NCI-H446 treated with DMSO at 0.1 percent for 48 hours (cell line): ENCODE measurements around the gene CNTNAP2.
"Not testable (repeated sequence)": the region's sequence is repeated elsewhere in the genome, so short reads cannot be mapped to it uniquely, and the experiment has no call there.

Source experiments
- DNase-seq: peaks from one replicate; lab custom pipeline; 2025; lab: John Stamatoyannopoulos, UW

CNTNAP2 gene

DNA sequence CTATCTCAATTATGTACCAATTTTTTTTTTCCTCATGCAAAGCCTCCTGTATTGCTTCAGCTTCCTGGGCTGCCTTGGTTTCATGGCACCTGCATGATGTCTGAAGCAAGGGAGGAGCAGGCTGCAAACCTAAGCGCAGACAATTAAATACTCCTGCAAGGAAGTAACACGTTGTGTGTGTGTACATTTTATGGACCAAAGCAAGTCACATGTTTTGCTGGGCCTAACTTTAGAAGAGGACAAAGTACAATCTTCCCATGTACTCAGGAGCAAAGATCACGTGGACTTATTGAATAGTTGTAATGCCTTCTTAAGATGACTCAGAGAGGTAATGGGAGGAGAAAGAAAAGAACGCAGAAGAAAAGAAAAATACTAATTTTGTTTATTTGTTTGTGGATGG is 1530.0 kb downstream of the CNTNAP2 start:
- no peak for DNase-seq

DNA sequence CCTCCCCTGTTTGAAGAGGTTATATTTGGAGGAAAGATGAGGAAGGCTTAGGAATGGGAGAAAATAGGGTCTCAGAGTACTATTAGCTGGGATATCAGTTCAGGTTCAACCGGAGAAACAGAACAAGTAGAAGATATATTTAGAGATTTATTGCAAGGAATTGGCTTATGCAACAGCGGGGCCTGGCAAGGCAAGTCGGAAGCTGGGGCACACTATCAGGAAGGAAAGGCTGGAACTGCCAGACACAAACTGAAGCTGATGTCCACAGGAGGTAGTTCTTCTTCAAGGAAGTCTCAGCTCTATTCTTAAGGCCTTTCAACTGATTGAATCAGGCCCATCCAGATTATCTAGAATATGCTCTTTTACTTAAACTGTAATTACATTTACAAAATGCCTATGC is 1534.4 kb downstream of the CNTNAP2 start:
- DNase-seq, result no peak

DNA sequence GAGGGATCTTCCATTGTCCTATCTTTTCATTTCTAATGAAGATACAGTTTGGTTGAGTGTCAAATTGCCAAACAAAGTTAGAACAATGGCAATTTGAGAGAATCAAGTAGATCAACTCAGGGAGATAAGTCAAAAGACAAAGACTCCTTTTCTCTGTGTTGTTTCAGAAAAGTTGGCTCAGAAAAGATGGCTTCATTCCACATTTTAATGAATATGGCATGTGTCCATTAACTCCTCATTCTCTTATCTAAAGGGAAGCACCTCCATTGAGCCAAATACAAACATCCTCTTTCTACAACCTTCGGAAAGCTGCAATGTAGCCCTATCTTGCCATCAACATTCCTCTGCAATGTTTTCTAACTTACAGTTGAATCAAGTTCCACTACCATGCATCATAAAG is 1535.0 kb downstream of the CNTNAP2 start:
- no peak for DNase-seq

DNA sequence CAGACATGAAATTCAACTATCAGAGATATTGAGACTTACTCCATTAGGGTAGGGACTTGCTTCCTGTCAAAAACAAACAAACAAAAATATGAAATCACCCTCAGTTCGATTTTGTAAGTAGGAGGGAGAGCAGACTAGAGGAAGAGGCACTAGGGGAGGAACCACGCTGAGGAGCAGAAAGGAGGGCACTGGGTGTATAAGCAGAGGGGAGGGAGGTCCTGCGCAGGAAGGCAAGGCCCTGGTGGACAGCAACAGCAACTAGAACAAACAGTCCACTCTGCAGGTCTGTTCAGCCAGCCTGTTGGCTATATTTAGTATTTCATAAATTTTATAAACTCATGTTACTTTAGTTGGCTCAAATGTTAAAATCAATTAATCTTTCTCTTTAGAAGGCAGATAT is 1536.9 kb downstream of the CNTNAP2 start:
- no peak for DNase-seq

DNA sequence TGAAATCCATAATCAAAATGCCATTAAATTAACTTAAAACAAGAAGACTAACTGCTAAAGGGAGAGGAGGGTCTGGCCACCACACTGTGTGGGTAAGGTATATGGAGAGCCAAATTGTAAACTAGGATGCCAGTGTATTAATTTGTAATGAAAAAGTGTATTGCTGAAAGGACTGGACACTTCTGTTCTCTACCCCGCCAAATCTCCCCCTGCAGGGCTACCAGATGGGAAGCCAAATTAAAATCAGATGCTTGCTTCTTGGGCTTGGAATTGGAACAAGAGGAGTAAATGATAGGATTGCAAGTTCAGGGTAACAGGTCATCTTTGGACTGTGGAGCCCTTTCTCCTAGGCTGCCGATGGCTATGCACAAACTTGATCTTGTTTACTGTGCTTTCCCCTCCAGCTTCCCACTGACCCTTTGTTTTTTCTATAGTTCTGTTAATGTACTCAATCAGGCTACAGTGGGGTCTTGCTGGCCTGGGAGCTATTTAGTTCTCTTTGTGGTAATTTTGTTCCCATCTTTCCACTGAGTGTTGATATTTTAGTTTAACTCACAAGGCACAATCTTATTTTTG is 1541.9 kb downstream of the CNTNAP2 start:
- no peak for DNase-seq

DNA sequence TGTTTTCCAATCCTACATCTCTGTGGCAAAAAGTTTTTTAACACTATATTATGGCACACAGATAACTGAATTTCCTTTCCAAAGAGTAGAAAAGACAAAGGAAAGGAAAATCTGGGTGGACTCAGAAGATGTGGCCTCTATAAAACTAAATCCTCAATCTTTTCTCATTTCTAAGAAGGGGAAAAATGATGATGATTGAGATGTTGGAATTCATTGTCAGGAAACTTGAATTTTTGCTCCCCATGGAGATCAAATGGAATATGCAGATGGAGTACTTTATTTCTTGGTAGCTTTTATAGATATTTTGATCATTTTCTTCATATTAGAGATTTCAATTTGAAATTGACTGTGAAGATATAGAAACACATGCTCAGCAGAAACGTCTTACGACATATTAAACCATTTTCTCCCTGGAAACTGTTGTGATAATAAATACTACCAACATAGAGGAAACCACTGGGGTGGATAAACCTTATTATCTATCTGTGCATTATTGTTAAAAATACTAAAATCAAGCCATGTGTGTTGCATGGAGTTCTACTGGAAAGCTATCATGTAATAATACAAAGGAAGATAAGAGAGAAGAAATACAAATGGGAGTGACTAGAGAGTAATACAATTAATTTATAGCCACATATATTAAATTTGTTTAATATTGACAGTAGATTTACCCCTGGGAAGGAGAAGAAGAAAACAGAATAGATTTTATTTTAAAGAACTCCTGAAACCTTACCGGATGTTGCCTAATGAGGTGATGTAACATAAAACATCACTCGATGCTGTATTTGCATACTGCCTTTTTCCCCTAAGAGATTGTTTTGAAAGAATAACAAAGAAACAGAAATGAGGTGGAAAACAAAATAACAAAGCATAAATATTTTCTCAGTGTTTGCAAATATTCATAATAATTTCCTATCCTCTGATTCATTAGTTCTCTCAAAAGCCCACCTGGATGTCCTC is 1542.7 kb downstream of the CNTNAP2 start:
- DNase-seq, result no peak

DNA sequence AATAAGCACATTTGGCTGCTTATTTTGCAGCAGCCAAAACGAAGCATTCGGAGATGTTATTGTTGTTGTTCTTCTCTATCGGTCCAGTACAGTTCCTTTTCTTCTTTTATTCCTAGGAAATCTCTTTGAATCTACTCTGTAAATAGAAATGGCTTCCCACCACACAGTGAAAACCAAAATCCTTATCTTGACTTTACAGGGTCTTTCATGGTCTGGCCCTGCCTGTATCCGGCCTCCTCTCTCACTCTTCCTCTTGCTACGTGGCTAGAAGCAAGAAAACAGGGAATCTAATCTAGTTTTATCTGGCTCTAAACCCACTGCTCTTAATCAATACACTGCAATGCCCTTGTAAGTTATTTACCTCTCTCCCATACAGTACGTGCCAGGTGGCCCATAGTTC is 1547.9 kb downstream of the CNTNAP2 start:
- DNase-seq, result no peak

DNA sequence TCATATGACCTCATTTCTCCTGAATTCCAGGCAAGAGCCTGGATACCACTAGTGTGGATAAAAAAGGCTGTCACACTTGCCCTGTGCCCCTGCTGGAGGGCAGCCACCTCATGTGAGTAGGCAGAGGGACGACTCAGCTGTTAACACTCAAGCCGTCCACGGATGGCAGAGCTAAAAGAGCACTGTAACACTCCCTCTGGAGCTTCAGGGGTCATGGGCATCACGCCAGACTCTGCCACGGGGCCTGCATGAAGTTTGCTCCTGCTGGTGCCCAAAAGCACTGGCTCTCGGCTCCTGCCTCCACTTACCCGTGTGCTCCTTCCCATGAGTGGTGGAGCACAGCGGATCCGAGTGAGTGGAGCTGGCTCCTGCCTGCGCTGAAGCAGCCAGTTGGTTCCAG is 1554.2 kb downstream of the CNTNAP2 start:
- no peak for DNase-seq

DNA sequence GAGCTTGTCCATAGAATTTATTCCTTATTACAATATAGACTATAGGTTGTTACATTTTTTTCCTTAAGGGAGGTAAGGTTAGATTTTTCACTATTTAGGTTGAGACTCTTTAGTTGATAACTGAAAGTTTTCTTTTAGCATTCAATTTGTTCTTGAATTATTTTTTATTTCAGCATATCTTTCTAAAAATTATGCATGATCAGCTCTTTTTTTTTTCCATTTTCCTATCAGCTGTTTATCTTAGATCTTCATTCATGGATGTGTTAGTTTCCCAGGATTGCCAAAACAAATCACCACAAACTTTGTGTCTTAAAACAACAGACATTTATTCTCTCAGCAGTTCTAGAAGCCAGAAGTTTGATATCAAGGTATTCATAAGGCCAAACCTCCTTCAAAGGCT is 1558.1 kb downstream of the CNTNAP2 start:
- no peak for DNase-seq

DNA sequence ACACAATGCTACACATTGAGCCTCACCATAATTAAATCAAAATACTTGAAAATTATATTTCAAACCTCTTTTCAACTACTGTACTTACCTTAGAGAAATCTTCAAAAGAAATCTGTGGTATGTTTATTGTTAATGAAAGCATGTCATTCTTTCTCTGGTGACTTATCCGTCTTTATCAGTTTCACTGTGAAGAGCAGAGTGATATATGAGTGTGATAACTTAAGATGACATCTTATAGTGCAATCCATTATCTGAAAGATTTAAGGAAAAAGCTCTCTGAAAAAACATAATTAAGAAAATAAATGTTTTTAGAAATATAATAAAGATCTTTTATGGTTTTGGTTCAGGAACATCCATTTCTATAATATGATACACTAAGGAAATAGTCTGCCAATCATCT is 1562.3 kb downstream of the CNTNAP2 start:
- no peak for DNase-seq

DNA sequence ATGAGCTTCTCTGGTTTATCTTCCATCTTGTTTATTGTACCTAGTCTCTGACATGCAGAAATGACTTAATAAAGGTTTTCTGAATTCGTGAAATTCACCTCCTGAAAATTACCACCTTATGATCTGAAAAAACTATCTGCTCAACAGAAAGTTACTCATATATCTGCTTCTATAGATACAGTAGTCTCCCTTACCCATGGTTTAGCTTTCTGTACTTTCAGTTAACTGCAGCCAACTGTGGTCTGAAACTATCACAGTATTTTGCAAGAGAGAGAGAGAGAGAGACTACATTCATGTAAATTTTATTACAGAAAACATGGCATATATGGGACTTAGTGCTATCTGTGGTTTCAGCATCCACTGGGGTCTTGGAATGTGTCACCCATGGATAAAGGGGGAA is 1564.9 kb downstream of the CNTNAP2 start:
- no peak for DNase-seq

DNA sequence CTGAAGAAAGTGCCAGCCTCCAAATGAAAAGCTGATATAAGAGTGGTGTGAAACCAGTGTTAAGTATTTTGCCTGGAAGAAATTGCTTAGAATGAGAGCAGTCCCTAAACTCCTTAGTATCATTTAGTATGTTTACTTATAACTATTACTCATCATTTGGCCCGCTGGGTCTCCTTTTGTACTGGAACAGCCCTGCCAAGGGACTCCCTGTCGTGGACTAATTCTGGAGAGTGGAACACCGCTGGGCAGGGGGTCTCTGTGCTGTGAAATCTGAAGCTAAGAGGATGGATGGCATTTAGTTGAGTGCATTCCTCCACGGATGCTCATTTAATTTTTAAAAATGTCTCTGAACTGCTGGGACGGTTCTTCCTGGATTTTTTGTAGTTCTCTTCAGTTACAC is 1584.1 kb downstream of the CNTNAP2 start:
- DNase-seq, result peak; percentile 7

DNA sequence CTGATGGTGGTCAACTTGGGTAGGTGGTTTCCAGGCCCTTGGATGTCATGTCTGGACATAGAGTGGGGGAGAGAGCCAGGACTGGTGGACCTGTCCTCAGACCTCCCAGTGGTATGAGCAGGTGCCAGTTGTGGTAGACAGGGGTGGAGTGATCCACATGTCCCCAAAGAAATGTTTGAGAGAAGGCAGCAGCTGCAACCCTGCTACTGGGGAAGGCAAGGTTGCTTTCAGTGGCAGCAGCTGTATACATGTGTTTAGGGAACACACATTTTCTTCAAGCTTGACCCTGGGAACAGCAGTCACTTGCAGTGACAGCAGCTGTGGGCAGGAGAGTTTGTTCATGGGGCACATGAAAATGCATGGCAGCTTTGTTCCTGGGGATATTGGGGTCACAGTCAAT is 1591.3 kb downstream of the CNTNAP2 start:
- DNase-seq, result no peak

DNA sequence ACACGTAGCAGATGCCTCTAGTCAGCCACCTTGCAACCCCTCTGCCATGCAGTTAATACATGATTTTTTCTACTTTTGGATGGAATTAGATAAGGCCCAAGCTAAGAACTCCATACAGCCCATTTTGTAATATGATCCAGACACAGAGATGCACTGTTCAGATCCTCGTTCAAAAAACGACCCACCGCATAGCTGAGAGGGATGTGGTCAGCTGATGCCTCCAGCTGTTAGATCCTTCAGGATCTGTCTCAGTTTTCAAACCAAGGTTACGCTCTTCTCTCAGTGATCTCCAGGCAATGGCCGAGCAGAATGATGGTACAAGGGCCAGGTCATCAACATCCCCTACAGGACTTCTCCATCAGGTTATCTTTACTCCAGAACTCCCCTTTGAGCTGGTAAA is 1592.3 kb downstream of the CNTNAP2 start:
- DNase-seq, result no peak

DNA sequence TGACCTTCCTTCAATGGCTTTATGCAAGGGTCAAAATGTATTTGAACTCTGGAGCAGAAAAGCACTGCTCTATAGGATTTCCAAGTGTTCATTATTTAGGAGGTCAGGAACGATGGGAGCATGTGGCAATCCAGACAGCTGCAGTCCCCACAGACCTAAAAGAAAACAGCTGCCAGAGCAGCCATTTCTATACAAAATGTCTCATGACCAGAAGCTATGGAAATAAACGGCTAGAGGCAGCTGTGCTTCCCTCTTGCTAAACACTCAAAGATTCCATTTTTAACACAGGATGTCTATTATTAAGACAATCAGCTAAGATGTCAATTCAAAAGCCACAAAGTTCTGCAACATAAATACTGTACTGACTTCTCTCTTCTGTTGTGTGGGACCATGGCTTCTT is 1594.8 kb downstream of the CNTNAP2 start:
- no peak for DNase-seq

DNA sequence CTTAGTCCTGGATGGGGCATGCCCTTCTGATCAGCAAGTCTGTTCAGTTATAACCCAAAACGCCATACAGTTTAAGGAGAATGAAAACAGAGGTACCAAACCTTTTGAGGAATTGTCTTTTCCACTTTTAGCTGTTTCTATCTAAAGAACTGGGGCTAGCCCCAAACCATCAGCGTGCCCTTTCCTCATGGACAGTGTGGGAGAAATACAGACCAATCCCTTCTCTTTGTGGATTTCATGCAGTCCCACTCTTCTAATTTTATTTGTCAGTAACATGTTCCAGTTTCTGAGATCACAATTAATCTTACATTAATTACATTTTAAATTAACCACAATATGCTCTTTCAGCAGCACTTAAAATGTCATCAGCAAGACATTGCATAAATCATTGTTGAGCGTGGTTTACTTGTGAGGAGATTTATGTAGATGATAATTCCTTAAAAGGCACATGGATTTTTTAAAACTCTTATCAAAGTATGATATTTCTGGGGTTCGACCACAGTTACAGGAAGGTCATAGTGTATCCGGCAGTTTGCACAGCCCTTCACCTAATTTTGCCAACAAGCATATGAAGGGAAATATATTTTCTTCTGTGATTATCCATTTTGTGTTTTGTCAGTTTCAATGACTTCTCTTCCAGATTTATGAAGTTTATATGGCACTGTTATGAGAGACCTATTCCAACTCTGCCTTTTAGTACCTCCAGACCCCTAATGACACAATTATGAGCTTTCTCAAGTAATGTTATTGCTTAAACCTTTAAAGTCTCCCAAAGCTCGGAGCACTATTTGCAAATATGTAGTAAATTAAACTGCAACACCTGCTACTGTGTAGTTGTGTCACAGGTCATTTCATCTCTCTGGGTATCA is 1605.6 kb downstream of the CNTNAP2 start:
- DNase-seq, result no peak

DNA sequence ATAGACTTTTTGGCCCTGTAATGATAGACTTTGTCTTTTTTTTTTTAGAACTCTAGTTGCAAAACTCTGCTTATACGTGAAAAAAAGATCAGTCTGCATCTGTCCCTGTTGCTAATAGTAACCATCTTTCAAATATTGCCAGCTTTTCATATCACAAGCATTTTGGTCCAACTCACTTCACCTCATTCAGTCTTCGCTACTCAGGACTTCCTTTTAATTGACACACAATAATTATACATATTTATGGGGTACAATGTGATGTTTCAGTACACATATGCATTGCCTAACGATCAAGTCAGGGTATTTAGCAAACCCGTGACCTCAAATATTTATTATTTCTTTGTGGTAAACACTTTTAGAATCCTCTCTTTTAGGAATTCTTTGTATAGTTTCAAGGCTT is 1606.9 kb downstream of the CNTNAP2 start:
- no peak for DNase-seq

DNA sequence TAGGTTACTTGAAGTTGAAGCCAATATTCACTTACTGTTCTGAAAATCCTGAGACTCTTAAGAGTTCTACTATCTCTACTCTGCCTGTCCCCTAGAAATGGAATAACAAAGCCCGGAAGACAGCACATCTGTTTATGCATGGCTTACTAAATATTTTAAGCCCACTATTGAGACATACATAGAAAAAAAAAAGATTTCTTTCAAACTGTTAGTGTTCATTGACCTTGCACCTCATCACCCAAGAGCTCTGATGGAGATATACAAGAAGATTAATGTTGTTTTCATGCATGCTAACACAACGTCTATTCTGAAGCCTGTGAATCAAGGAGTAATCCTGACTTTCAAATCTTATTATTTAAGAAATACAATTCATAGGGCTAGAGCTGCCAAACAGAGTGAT is 1614.7 kb downstream of the CNTNAP2 start:
- no peak for DNase-seq

DNA sequence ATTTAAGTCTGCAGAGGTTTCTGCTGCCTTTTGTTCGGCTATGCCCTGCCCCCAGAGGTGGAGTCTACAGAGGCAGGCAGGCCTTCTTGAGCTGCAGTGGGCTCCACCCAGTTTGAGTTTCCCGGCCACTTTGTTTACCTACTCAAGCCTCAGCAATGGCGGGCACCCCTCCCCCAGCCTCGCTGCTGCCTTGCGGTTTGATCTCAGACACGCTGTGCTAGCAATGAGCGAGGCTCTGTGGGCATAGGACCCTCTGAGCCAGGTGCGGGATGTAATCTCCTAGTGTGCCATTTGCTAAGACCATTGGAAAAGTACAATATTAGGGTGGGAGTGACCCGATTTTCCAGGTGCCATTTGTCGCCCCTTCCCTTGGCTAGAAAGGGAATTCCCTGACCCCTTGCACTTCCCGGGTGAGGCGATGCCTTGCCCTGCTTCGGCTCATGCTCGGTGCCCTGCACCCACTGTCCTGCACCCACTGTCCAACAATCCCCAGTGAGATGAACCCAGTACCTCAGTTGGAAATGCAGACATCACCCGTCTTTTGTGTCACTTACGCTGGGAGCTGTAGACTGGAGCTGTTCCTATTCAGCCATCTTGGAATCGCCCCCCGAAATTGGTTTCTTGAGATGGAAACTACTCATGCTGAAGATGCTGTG is 1621.1 kb downstream of the CNTNAP2 start:
- not testable (repeated sequence) for DNase-seq

DNA sequence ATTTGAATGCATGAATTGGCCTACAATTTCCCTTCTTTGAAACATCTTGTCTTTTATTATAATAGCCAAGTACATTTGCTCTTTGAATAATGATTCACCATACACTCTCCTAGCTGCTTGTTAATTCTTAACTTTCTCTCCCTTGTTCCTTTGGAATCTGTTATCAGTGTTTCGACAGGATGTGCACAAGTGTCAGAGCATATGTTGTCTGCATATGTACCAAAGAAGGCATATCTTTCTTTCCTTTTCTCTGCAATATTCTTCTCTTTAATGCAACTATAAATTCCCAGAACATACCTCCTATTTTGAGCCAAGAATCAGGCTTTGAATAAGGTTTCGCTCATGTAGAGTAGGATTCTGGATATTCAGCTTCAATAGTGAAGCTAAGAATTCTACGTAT is 1625.7 kb downstream of the CNTNAP2 start:
- DNase-seq, result no peak

DNA sequence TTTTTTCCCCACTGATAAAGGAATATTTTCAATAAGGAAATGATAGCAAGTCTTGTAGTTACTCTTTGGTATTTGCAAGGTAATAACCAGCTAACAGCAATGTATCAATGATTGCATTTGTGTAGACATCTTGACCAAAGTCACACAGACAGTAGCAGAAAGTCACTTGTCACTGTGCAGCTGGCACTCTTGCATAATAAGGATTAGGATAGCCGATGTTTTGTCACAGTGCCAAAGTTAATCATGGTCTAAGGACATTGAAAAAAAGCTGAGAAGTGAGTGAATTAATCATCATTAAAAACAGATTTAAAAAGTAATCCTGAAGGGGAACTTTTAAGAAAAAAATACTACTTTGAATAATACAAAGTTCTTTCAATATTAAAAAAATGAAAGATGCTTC is 1639.7 kb downstream of the CNTNAP2 start:
- DNase-seq, result no peak

DNA sequence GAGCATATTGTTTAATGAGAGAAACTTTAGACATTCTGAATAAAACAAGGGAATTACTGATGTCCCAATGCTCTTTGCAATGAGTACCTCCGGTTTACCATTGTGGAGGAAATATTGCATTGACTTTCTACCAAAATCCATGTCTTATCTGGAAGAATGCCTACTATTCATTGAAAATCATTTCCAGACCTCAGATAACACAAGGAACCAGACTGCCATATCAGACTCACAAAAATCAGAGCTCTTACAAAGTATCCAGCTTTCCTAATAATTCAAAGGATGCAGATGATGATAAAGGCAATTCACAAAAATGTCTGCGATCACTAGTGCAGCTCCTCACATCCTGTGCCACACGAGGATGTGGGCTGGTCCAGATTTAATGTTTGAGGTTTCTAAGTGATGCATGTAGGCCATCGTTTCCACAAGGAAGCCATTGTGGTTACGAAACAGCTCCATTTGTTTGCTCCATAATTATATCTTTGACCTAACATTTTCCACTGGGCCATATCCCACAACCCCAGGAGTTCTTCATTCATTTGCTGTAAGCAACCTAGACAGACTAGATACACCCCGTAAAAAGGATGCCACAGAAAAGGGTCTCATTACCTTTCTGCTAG is 1642.8 kb downstream of the CNTNAP2 start:
- DNase-seq, result no peak
